GM06990 (cell line): ENCODE measurements around the gene PIM1.

ENCODE experiments used
- DNase-seq: peaks from one replicate; pipeline ENCODE4 v3.0.0-alpha.2; 2011; ENCODE audit not compliant: insufficient read length; ENCODE audit errors: extremely low read depth
- H3K27me3 ChIP-seq: replicated peaks from 2 replicates; pipeline ENCODE4 v1.6.0; 2011; ENCODE audit warnings: low read length; ENCODE audit not compliant: control insufficient read depth, insufficient read depth
- H3K36me3 ChIP-seq: 2 replicates; pipeline ENCODE4 v1.5.1; 2011; ENCODE audit warnings: low read length; ENCODE audit not compliant: control insufficient read depth, insufficient read depth
- H3K4me3 ChIP-seq: replicated peaks from 2 replicates; pipeline ENCODE4 v1.5.1; 2011; ENCODE audit warnings: low read depth, mild to moderate bottlenecking, control low read depth, low read length
- TF ChIP-seq, protein P1 (sequence below): IDR thresholded peaks from 2 replicates; pipeline ENCODE4 v1.5.1; 2011; ENCODE audit warnings: low read length, control low read depth, mild to moderate bottlenecking, inconsistent platforms; ENCODE audit not compliant: insufficient read depth, poor library complexity, severe bottlenecking

PIM1 gene

DNA sequence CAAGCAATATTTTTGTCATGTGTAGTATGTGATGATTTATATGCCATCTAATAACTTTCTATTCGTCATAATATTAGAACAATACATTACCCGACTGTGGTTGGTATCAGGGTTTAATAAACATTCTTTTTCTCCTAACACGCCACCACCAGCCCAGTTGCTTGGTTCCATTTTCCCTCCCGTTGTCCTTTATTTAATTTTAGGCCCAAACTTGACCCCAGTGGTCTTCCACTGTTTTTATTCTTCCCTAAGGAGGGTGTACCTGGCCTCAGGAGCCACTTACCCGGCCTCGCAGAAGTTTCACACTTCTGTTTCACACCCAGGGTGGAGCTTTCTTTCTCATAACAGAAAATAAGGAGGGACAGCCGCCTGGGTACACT is 33.1 kb upstream of the PIM1 start:
- TF ChIP-seq, protein P1, sequence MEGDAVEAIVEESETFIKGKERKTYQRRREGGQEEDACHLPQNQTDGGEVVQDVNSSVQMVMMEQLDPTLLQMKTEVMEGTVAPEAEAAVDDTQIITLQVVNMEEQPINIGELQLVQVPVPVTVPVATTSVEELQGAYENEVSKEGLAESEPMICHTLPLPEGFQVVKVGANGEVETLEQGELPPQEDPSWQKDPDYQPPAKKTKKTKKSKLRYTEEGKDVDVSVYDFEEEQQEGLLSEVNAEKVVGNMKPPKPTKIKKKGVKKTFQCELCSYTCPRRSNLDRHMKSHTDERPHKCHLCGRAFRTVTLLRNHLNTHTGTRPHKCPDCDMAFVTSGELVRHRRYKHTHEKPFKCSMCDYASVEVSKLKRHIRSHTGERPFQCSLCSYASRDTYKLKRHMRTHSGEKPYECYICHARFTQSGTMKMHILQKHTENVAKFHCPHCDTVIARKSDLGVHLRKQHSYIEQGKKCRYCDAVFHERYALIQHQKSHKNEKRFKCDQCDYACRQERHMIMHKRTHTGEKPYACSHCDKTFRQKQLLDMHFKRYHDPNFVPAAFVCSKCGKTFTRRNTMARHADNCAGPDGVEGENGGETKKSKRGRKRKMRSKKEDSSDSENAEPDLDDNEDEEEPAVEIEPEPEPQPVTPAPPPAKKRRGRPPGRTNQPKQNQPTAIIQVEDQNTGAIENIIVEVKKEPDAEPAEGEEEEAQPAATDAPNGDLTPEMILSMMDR = no peak
- Histone ChIP-seq H3K36me3 (no peaks in the 10 kb centered on the region), H3K4me3 (no peak overlapping the region), H3K27me3 (no peaks in the 10 kb centered on the region)
- DNase-seq = no peak

DNA sequence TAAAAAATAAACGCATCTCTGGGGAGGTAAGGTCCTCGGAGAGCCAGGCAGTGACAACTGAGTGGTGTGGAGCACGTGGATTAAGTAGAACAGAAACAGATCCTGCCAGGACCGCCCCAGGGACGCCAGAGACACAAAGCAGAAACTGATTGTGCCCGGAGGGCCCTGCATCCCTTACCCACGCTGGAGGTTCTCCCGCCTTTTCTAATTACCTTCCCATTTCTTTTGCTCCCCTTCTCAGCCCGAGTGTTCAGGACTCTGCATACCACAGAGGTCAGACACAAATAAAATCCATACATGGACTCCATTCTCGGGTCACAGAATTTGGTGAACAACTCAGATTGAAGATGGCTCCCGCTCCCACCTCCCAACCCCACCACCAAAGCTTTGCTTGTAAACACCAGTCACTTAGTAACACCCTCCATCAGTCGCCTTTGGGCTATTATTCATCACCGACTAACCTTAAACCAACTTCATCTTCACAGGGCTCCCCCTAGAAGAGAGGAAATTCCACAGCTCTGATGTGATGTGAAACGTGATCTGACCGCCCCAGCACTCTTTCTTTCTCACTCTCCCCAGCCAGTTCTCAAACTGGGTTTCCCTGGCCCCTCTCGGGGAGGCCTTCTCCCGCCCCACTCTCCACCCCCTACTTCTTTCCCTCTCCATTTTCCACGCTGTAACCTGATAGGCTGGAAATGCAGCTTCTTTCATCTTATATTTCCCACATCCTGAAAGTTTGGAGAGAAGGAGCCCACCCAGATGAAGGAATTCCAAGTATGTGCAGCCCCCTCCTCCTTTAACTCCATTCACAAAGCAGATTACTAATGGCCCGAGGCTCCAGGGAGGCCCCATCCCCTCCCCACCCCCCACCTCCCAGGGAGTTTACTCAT is 32.5 kb upstream of the PIM1 start:
- TF ChIP-seq, protein P1 = no peak
- H3K4me3 ChIP-seq = no peak overlapping the region

DNA sequence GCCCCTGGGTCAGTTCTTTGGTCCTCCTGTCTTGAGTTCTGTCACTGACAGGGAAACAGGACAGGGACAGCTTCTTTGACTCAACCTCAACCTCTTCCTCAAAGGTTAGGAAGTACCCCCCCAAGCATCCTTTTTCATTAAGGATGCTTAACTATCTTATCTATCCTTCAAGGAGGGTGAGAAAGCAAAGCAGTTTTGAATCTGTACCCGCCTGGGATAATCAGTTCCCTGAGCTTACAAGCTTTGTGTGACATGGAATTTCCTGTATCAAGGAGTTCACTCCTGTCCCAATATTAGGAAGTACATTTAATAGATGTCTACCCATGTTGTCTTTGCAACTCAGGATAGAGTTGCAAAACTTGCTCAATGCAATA is 31.1 kb upstream of the PIM1 start:
- H3K36me3 ChIP-seq = no peaks in the 10 kb centered on the region
- TF ChIP-seq, protein P1 = no peak
- no peak for DNase-seq
- no peak overlapping the region for H3K4me3 ChIP-seq
- no peaks in the 10 kb centered on the region for H3K27me3 ChIP-seq

More for the DNA sequence above, 32.5 kb upstream of the PIM1 start:
- no peaks in the 10 kb centered on the region for H3K27me3 ChIP-seq
- no peaks in the 10 kb centered on the region for H3K36me3 ChIP-seq
- no peak for DNase-seq

DNA sequence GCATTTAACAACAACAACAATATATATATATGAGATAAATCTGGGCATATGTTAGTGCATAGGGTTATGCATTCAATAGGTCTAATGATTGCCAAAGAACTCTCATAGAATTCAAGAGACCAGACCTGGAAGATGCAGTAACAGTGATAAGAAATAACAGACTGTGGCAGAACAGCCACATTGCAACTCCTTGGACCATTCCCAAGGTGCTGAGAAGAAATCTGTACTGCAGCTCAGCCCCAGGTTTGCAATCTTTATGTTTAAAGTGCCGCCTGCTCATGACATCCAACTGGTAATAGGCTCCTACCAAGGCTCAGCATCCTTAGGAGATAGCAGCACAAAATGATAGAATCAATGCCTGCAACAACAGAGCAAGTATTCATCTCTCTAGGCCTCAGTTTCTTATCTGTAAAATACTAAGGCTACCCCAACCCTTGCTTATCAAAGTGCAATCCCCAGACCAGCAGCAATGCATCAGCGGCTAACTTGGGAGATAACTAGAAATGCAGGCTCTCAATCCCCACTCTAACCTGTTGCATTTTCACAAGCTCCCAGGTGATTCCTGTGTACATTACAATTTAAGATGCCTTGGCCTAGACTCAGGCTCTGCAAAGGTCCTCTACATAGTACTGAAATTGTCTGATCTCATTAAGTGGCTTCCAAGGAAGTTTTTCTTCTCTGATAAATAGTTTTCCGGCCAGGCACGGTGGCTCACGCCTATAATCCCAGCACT is 30.6 kb upstream of the PIM1 start:
- TF ChIP-seq, protein P1 = no peak
- Histone ChIP-seq H3K4me3 (no peak overlapping the region), H3K27me3 (no peaks in the 10 kb centered on the region), H3K36me3 (no peaks in the 10 kb centered on the region)
- DNase-seq = no peak

DNA sequence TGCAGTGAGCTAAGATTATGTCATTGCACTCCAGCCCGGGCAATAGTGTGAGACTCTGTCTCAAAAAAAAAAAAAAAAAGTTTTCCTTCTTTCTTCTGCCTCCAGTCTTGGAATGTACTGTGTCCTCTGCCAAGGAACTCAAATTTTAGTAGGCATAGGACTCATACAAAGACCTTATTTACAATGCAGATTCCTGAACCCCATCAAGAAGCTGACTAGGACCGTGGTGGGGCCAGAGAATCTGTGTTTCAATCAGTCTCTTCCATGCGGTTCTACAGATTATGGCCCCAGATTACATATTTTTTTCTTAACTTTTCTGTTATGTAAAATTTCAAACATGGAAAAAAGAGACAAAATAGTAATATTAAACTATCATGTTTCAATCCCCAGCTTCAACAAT is 29.8 kb upstream of the PIM1 start:
- TF ChIP-seq, protein P1 = no peak
- no peaks in the 10 kb centered on the region for H3K27me3 ChIP-seq
- H3K4me3 ChIP-seq = no peak overlapping the region
- DNase-seq = no peak
- no peaks in the 10 kb centered on the region for H3K36me3 ChIP-seq
